GM23338 (cell line): Measurements from ENCODE around the gene CTNNA3. TPM values are rescaled to one million over a fixed set of nuclear protein-coding genes. Genes with fewer than 3 reads are reported as not detected.

Experiments used
- ATAC-seq: fragments of 200-7000 bp; cut with Tn5 transposase; 3 replicates; pipeline ENCODE4 v1.9.1; 2020
- DNase-seq: peaks from one replicate; pipeline ENCODE4 v3.0.0-alpha.2; 2015; ENCODE audit warnings: low spot score
- H2AFZ ChIP-seq: fragments of 200-600 bp; sonication (generic); 2 replicates; pipeline ENCODE4 v1.8.0; 2016; ENCODE audit warnings: antibody characterized with exemption, mild to moderate bottlenecking, moderate library complexity
- H3F3A ChIP-seq: fragments of 200-600 bp; sonication (generic); replicated peaks from 2 replicates; pipeline ENCODE4 v1.8.0; 2017; ENCODE audit warnings: antibody characterized with exemption, mixed run types, low read depth
- H3K27ac ChIP-seq: fragments of 200-600 bp; sonication (generic); 2 replicates; pipeline ENCODE4 v1.6.1; 2016; ENCODE audit warnings: low read depth
- H3K27me3 ChIP-seq: fragments of 200-600 bp; sonication (generic); 2 replicates; pipeline ENCODE4 v1.8.0; 2016; ENCODE audit warnings: mild to moderate bottlenecking, mixed run types, moderate library complexity; ENCODE audit not compliant: insufficient read depth
- H3K36me3 ChIP-seq: fragments of 200-600 bp; sonication (generic); 2 replicates; pipeline ENCODE4 v1.8.0; 2016; ENCODE audit warnings: mild to moderate bottlenecking; ENCODE audit not compliant: insufficient read depth
- H3K4me1 ChIP-seq: fragments of 200-600 bp; sonication (generic); 2 replicates; pipeline ENCODE4 v1.8.0; 2016; ENCODE audit warnings: mild to moderate bottlenecking, moderate library complexity; ENCODE audit not compliant: insufficient read depth
- H3K4me2 ChIP-seq: fragments of 200-600 bp; sonication (generic); 2 replicates; pipeline ENCODE4 v1.7.1; 2017; ENCODE audit warnings: mixed run types
- H3K4me3 ChIP-seq: fragments of 200-600 bp; sonication (generic); 2 replicates; pipeline ENCODE4 v1.6.1; 2016; ENCODE audit warnings: mixed run types
- H3K79me2 ChIP-seq: fragments of 200-600 bp; sonication (generic); replicated peaks from 2 replicates; pipeline ENCODE4 v1.8.0; 2017; ENCODE audit warnings: mild to moderate bottlenecking; ENCODE audit not compliant: insufficient read depth
- H3K9me2 ChIP-seq: fragments of 200-600 bp; sonication (generic); 2 replicates; pipeline ENCODE4 v1.8.0; 2017; ENCODE audit not compliant: insufficient read depth
- H4K20me1 ChIP-seq: fragments of 200-600 bp; sonication (generic); replicated peaks from 2 replicates; pipeline ENCODE4 v1.8.0; 2017; ENCODE audit warnings: mild to moderate bottlenecking; ENCODE audit not compliant: insufficient read depth
- H3K27ac Mint-ChIP-seq: 2 replicates; pipeline ENCODE4 v1.8.0; 2020; ENCODE audit warnings: inconsistent platforms, mild to moderate bottlenecking, moderate library complexity, mixed read lengths
- H3K27me3 Mint-ChIP-seq: 3 replicates; pipeline ENCODE4 v1.8.0; 2022; ENCODE audit warnings: low read depth, mild to moderate bottlenecking, moderate library complexity, mixed read lengths, inconsistent platforms; ENCODE audit not compliant: insufficient read depth, poor library complexity
- H3K36me3 Mint-ChIP-seq: 3 replicates; pipeline ENCODE4 v1.8.0; 2021; ENCODE audit warnings: low read depth, mild to moderate bottlenecking, inconsistent platforms, moderate library complexity, mixed read lengths
- H3K4me1 Mint-ChIP-seq: 3 replicates; pipeline ENCODE4 v1.8.0; 2020; ENCODE audit warnings: mild to moderate bottlenecking, inconsistent platforms, mixed read lengths
- H3K4me3 Mint-ChIP-seq: 3 replicates; pipeline ENCODE4 v1.8.0; 2021; ENCODE audit warnings: moderate library complexity, mild to moderate bottlenecking, inconsistent platforms, mixed read lengths
- H3K9me3 Mint-ChIP-seq: 3 replicates; pipeline ENCODE4 v1.8.0; 2020; ENCODE audit warnings: moderate library complexity, mild to moderate bottlenecking, inconsistent platforms, mixed read lengths
- CREB1 ChIP-seq: fragments of 250-450 bp; sonication (Bioruptor Pico); IDR thresholded peaks from 2 replicates; pipeline ENCODE4 v1.5.0; 2020; ENCODE audit warnings: low read depth, mild to moderate bottlenecking, moderate library complexity
- NANOG ChIP-seq: IDR thresholded peaks from 2 replicates; pipeline ENCODE4 v1.6.1; 2016; ENCODE audit warnings: antibody characterized with exemption, borderline replicate concordance
- POLR2AphosphoS5 ChIP-seq: IDR thresholded peaks from 2 replicates; pipeline ENCODE4 v1.6.1; 2016; ENCODE audit warnings: antibody characterized with exemption, low read depth
- polyA plus RNA-seq: library from polyadenylated mRNA; unstranded; fragments of >200 nt; fragmentation: Nextera tagmentation; extraction: Ambion mirVana; gene quantifications from 2 replicates; pipeline ENCODE4 v1.2.1, GENCODE V29; 2016
- total RNA-seq: library from RNA; depleted of rRNA; stranded (reverse); fragments of >200 nt; shearing (Covaris generic); gene quantifications from 2 replicates; pipeline ENCODE4 v1.2.3, GENCODE V29; 2014
- TF ChIP-seq, protein P1 (sequence below), 2 experiments: fragments of 200-600 bp in 1 of 2; sonication (generic) in 1 of 2; conservative IDR thresholded peaks; 2 replicates each; pipeline versions ENCODE4 v1.5.1 to v1.6.1; 2016 to 2017; ENCODE audit warnings: antibody characterized with exemption in 2 of 2, low read depth in 2 of 2, mild to moderate bottlenecking in 2 of 2, moderate library complexity in 1 of 2
- TF ChIP-seq, protein P2 (sequence below): IDR thresholded peaks from 2 replicates; pipeline ENCODE4 v1.6.1; 2016; ENCODE audit warnings: antibody characterized with exemption

CTNNA3 gene
- total and polyA plus RNA-seq, 2 experiments from 2014 or later: 0.71 to 3.3 TPM

DNA sequence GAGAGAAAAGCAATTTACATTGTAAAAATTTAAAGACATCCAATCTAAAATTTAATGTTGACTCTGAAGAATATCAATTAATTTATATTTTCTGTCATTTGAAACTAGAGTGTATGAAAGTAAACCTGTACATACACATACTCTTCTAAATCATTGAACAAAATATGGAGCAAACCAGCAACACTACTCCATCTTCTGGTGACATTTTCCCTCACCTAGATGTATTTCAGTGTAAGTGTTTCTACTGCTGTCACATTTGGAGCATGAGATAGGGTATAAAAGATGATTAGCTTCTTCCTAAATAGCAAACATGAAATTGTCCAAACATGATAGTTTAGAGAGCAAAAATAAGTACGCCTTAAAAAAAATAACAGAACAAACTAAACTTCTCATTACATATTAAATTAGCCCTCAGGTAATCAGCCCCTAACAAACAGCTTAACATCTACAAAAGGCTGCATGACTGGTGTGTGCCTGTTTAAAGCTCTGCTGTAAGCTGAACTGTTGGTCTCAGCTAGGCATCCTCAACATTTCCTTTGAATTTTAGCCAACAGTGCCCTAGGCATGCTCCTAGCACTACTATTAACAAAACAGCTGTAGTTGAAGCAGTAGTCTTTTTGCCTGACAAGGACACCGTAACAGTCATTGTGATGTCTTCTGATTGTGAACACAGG is 189.8 kb downstream of the CTNNA3 start:
- H3K4me3 Mint-ChIP-seq: no peak overlapping the region
- no peaks in the 10 kb centered on the region for H3K4me1 ChIP-seq
- H3K9me2 ChIP-seq: no peaks in the 10 kb centered on the region
- ATAC-seq (no peak), DNase-seq (no peak)
- no peak overlapping the region for H3K27ac ChIP-seq
- no peaks in the 10 kb centered on the region for H3K27me3 ChIP-seq
- no peak overlapping the region for H2AFZ ChIP-seq
- H3K4me1 Mint-ChIP-seq: no peaks in the 10 kb centered on the region
- no peaks in the 10 kb centered on the region for H4K20me1 ChIP-seq
- H3K36me3 ChIP-seq: no peaks in the 10 kb centered on the region
- no peak overlapping the region for H3K4me2 ChIP-seq
- no peak overlapping the region for H3K27ac Mint-ChIP-seq
- no peaks in the 10 kb centered on the region for H3F3A ChIP-seq
- H3K79me2 ChIP-seq: no peaks in the 10 kb centered on the region
- H3K4me3 ChIP-seq: no peak overlapping the region
- TF ChIP-seq POLR2AphosphoS5: no peak
- TF ChIP-seq, protein P1, sequence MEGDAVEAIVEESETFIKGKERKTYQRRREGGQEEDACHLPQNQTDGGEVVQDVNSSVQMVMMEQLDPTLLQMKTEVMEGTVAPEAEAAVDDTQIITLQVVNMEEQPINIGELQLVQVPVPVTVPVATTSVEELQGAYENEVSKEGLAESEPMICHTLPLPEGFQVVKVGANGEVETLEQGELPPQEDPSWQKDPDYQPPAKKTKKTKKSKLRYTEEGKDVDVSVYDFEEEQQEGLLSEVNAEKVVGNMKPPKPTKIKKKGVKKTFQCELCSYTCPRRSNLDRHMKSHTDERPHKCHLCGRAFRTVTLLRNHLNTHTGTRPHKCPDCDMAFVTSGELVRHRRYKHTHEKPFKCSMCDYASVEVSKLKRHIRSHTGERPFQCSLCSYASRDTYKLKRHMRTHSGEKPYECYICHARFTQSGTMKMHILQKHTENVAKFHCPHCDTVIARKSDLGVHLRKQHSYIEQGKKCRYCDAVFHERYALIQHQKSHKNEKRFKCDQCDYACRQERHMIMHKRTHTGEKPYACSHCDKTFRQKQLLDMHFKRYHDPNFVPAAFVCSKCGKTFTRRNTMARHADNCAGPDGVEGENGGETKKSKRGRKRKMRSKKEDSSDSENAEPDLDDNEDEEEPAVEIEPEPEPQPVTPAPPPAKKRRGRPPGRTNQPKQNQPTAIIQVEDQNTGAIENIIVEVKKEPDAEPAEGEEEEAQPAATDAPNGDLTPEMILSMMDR (conservative IDR thresholded peaks at IDR 0.05; ENCODE audit: low read depth in 2 of 2): peak in 1 of 2 experiments; percentile 34; a peak in 2 of 4 replicates
- H3K36me3 Mint-ChIP-seq: no peaks in the 10 kb centered on the region
- H3K9me3 Mint-ChIP-seq: no peaks in the 10 kb centered on the region; the same call in 2 of the 3 replicates
- H3K27me3 Mint-ChIP-seq: peaks cover 2% of the 10 kb centered on the region

DNA sequence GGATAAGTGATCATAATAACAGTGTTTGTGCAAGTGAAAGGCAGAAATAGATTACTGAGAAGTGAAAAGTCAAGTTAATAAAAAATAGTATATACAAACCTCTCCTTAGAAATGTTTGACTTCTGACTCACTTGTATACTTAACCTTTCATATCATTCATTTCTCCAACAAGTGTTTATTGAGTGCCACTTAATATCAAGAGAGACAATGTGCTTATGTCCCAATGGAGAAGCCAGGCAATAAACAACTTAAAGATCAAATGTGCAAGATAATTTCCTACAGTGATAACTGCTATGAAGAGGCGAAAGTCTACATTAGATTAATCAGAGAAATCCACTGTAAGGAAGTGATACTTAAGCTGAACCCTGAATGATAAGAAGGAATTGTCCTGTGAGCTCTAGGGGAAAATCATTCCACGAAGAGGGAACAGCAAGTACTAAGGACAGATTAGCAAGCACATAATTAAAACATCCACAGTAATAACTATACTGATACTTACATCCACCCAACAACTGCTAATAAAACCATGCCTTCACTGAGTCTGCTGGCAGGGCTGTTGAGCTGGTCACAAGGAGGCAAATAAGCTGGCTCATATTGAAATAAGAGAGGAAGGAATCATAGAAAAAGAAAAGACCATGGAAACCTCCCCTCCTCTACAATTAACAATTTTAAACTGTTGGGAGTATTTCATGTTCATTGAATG is 203.5 kb downstream of the CTNNA3 start:
- Histone ChIP-seq H3K9me2 (no peaks in the 10 kb centered on the region), H3K4me3 (no peak overlapping the region), H3K36me3 (no peaks in the 10 kb centered on the region), H3K27me3 (no peaks in the 10 kb centered on the region), H4K20me1 (no peaks in the 10 kb centered on the region), H3K79me2 (no peaks in the 10 kb centered on the region), H3F3A (no peaks in the 10 kb centered on the region), H3K4me2 (no peak overlapping the region), H3K4me1 (no peaks in the 10 kb centered on the region), H3K27ac (no peak overlapping the region), H2AFZ (no peak overlapping the region)
- Mint-ChIP-seq H3K4me3 (no peak overlapping the region), H3K4me1 (no peaks in the 10 kb centered on the region), H3K27me3 (no peaks in the 10 kb centered on the region), H3K9me3 (peaks cover 2% of the 10 kb centered on the region; the same call in 1 of the 3 replicates), H3K36me3 (no peaks in the 10 kb centered on the region), H3K27ac (no peak overlapping the region)
- DNase-seq (no peak), ATAC-seq (no peak)
- TF ChIP-seq NANOG (no peak), CREB1 (CRISPR knock-in tag) (no peak)

DNA sequence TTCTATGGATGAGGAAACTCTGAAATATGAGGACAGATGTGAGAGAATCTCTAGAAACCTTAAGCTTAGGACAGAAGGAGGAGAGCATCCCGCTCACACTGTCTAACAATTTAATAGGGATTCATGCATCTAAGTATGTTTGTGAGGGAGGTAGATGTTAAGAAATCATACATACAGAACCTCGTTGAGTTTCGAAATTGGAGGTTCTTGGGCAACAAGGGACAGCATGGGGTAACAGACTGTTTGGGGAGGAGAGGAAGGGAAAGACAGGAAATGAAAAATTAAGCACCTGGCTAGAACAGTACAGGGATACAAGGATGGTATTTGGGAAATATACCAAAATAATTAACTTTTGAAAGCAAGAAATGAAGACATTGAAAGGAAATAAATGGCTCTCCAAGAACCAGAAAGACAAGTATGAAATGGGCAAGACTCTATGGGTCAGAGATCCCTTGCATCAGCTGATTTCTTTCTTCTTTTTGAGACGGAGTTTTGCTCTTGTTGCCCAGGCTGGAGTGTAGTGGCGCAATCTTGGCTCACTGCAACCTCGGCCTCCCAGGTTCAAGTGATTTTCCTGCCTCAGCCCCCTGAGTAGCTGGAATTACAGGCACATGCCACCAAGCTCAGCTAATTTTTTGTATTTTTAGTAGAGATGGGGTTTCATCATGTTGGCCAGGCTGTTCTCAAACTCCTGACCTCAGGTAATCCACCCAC is 207.9 kb downstream of the CTNNA3 start:
- Mint-ChIP-seq H3K4me1 (no peaks in the 10 kb centered on the region), H3K27me3 (peaks cover 2% of the 10 kb centered on the region), H3K27ac (no peak overlapping the region), H3K36me3 (no peaks in the 10 kb centered on the region), H3K9me3 (peaks cover 7% of the 10 kb centered on the region; the same call in 1 of the 3 replicates), H3K4me3 (no peak overlapping the region)
- no peak overlapping the region for H3K27ac ChIP-seq
- H3K4me1 ChIP-seq: no peaks in the 10 kb centered on the region
- no peaks in the 10 kb centered on the region for H4K20me1 ChIP-seq
- no peaks in the 10 kb centered on the region for H3F3A ChIP-seq
- no peak overlapping the region for H3K4me2 ChIP-seq
- DNase-seq: no peak
- H3K4me3 ChIP-seq: no peak overlapping the region
- ATAC-seq: no peak
- TF ChIP-seq, protein P2, sequence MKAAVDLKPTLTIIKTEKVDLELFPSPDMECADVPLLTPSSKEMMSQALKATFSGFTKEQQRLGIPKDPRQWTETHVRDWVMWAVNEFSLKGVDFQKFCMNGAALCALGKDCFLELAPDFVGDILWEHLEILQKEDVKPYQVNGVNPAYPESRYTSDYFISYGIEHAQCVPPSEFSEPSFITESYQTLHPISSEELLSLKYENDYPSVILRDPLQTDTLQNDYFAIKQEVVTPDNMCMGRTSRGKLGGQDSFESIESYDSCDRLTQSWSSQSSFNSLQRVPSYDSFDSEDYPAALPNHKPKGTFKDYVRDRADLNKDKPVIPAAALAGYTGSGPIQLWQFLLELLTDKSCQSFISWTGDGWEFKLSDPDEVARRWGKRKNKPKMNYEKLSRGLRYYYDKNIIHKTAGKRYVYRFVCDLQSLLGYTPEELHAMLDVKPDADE: no peak
- TF ChIP-seq NANOG: no peak
- no peak for TF ChIP-seq CREB1 (CRISPR knock-in tag)
- H3K36me3 ChIP-seq: no peaks in the 10 kb centered on the region; the same call in 1 of the 2 replicates
- H3K9me2 ChIP-seq: peaks cover 15% of the 10 kb centered on the region; the same call in 1 of the 2 replicates
- no peak overlapping the region; the same call in 1 of the 2 replicates for H2AFZ ChIP-seq
- H3K27me3 ChIP-seq: no peaks in the 10 kb centered on the region
- H3K79me2 ChIP-seq: no peaks in the 10 kb centered on the region
